OCI-LY3 (cell line): Measurements from ENCODE around the gene WWOX.

Experiments
- CTCF ChIP-seq: fragments of 200-600, 300-600 bp; sonication (generic); IDR thresholded peaks from 2 replicates; pipeline ENCODE4 v1.5.1; 2014; ENCODE audit warnings: antibody characterized with exemption, low read length, low read depth
- EZH2phosphoT487 ChIP-seq: fragments of 200-600 bp; shearing (Covaris generic); IDR thresholded peaks from 2 replicates; pipeline ENCODE4 v1.6.1; 2018; ENCODE audit warnings: antibody characterized with exemption, mixed run types, low read depth

- TF ChIP-seq CTCF (no peak), EZH2phosphoT487 (no peak)
These were observed 366.3 kb downstream of the WWOX start for GRCh38 chr16:78465730-78466129.
